Right lobe of liver (tissue), 4 donors: ENCODE results near the gene TMEM51.

Source experiments
- CTCF ChIP-seq, 4 donors: fragments of 200-600 bp in 3 of 4; fragments of 450-650 bp in 1 of 4; IDR thresholded peaks; one replicate each; pipeline versions ENCODE4 v1.5.1 to v1.8.0; 2016 to 2022; ENCODE audit warnings: antibody characterized with exemption in 4 of 4, mild to moderate bottlenecking in 2 of 4
- POLR2A ChIP-seq: fragments of 450-650 bp; IDR thresholded peaks from one replicate; pipeline ENCODE4 v1.6.1; 2017; ENCODE audit warnings: antibody characterized with exemption, mild to moderate bottlenecking
- donor health status: DM: no; HTN: no; CAD: no.
- donor health status: DM: no; HTN: no; CAD: no.
- donor health status: DM: no; HTN: yes; CAD: no.

GRCh38 chr1:15256584-15256983, 103.0 kb downstream of the TMEM51 start:
- TF ChIP-seq CTCF (IDR thresholded peaks at IDR 0.05) (no peak), POLR2A (no peak)
